Transverse colon (tissue), 4 donors: ENCODE data around the gene CCNQ.
A peak's percentile ranks its signal among the peaks of the same experiment; 100 is the strongest.

Source experiments
- EP300 ChIP-seq: sonication (generic); formaldehyde crosslinking; IDR thresholded peaks from one replicate; pipeline ENCODE4 v1.6.1; 2017; ENCODE audit warnings: antibody characterized with exemption, low read depth
- POLR2A ChIP-seq: fragments of 450-650 bp; IDR thresholded peaks from one replicate; pipeline ENCODE4 v1.6.1; 2016; ENCODE audit warnings: antibody characterized with exemption, mild to moderate bottlenecking, moderate library complexity
- POLR2AphosphoS5 ChIP-seq, 3 donors: sonication (generic); formaldehyde crosslinking; IDR thresholded peaks; one replicate each; pipeline ENCODE4 v1.6.1; 2016; ENCODE audit warnings: antibody characterized with exemption in 3 of 3
- TF ChIP-seq, protein P1 (sequence below), 5 experiments: fragments of 200-600 bp in 3 of 5; fragments of 450-650 bp in 2 of 5; sonication (generic) in 3 of 5; IDR thresholded peaks; 1 replicate in 2 of 5; 2 replicates in 3 of 5; pipeline ENCODE4 v1.5.1; 2016 to 2017; ENCODE audit warnings: antibody characterized with exemption in 5 of 5, inconsistent platforms in 3 of 5, mild to moderate bottlenecking in 2 of 5, moderate library complexity in 1 of 5

DNA sequence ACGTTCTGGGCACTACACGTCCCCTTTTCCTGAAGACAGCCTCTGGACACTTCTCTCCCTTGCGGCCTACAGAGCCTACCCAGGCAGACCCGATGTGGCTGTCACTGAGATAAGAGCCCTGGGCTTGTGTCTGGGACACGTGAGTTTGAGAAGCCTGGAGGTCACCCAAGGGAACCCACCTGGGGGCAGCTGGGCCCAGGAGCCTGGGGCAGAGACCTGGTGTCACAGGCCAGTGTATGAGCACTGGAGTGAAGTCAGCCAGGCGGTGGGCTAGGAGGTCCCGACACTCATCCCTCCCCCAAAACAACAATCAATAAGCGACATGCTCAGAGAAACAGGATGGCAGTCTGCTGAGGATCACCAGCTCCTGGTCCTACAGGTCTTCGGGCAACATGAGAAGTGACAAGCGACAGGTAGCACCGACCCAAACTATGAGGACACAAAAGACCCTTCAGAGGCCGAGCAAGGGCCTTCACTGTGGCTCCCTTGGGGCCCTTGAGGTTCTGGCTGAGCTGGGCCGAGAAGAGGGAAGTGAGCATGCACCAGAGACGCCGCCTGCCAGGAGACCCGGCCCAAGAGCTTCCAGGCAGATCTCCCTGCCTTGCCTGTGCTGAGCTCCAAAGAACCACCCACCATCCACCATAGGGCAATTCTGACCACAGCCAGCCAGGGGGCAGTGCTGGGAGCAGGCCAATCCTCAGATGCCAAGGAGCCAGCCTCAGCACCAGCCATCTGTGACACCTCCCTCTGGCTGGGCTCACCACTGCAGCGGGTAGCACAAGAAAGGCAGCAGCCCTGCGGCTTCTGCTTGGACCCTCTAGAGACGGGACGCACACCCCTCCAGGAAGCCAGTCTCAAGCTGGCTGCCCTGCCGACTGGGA lies 37.1 kb upstream of the CCNQ start:
- TF ChIP-seq POLR2A (no peak), EP300 (no peak), POLR2AphosphoS5 (IDR thresholded peaks at IDR 0.05) (no peak)
- TF ChIP-seq, protein P1, sequence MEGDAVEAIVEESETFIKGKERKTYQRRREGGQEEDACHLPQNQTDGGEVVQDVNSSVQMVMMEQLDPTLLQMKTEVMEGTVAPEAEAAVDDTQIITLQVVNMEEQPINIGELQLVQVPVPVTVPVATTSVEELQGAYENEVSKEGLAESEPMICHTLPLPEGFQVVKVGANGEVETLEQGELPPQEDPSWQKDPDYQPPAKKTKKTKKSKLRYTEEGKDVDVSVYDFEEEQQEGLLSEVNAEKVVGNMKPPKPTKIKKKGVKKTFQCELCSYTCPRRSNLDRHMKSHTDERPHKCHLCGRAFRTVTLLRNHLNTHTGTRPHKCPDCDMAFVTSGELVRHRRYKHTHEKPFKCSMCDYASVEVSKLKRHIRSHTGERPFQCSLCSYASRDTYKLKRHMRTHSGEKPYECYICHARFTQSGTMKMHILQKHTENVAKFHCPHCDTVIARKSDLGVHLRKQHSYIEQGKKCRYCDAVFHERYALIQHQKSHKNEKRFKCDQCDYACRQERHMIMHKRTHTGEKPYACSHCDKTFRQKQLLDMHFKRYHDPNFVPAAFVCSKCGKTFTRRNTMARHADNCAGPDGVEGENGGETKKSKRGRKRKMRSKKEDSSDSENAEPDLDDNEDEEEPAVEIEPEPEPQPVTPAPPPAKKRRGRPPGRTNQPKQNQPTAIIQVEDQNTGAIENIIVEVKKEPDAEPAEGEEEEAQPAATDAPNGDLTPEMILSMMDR (IDR thresholded peaks at IDR 0.05), result peak in 1 of 5 experiments; percentile 13
